GM13976 (cell line): ENCODE measurements around the gene VPS16.

Source experiments
- DNase-seq: peaks from one replicate; pipeline ENCODE4 v3.0.0; 2012; ENCODE audit warnings: low spot score
- CTCF ChIP-seq: IDR thresholded peaks from 2 replicates; pipeline ENCODE4 v1.5.1; 2012; ENCODE audit warnings: borderline replicate concordance, mild to moderate bottlenecking; ENCODE audit not compliant: insufficient read depth; ENCODE audit errors: extremely low read depth, missing control alignments, control extremely low read depth
- in situ Hi-C: fragments of 300-500 bp; cut with MboI; formaldehyde crosslinking; loops from one replicate; pipeline ENCODE4 v1.12.0; 2022; ENCODE audit warnings: low sequenced_read_pairs, mixed read lengths, inconsistent platforms; ENCODE audit not compliant: unreplicated experiment

Gene VPS16

GRCh38 chr20:2840138-2840966 is at the start of gene VPS16, which contains the start of gene PCED1A:
VPS16 (plus strand) TSS chr20:2840745; CDS start chr20:2840775, 30 bp downstream.
PCED1A (minus strand) TSS chr20:2840655; CDS start chr20:2839912, 743 bp downstream.
- no peak for TF ChIP-seq CTCF
- in situ Hi-C loops, result no loop called here

GRCh38 chr20:2793471-2793870 is 47.1 kb upstream of the VPS16 start:
- TF ChIP-seq CTCF, result no peak
- DNase-seq, result no peak
- in situ Hi-C loops, result no loop called here

More at GRCh38 chr20:2840138-2840966, at the start of gene VPS16, which contains the start of gene PCED1A:
- DNase-seq, result peak; percentile 99

- in situ Hi-C loops, result no loop called here
- no peak for DNase-seq
- TF ChIP-seq CTCF, result no peak
These were observed 46.3 kb upstream of the VPS16 start for GRCh38 chr20:2794202-2794748.

- in situ Hi-C loops, result no loop called here
- no peak for TF ChIP-seq CTCF
- no peak for DNase-seq
These were observed 45.6 kb upstream of the VPS16 start for GRCh38 chr20:2794866-2795447.

GRCh38 chr20:2795451-2795850 is 45.1 kb upstream of the VPS16 start:
- no peak for DNase-seq
- no peak for TF ChIP-seq CTCF
- in situ Hi-C loops, result no loop called here

GRCh38 chr20:2796011-2796660 is 44.4 kb upstream of the VPS16 start:
- in situ Hi-C loops, result no loop called here

More at GRCh38 chr20:2796011-2796660, 44.4 kb upstream of the VPS16 start:
- peak; percentile 27 for DNase-seq
- TF ChIP-seq CTCF, result no peak
